SK-N-SH (cell line): Measurements from ENCODE around the gene RAB38. TPM values are rescaled to one million over a fixed set of nuclear protein-coding genes. Genes with fewer than 3 reads are reported as not detected.

ENCODE experiments used
- CTCF ChIA-PET: fragments of 300-600, 350-600 bp; formaldehyde crosslinking; extraction: SDS; loops from one replicate; lab custom pipeline; 2021; lab: Yijun Ruan, JAX
- POLR2A ChIA-PET: fragments of 350-600 bp; sonication (Branson Sonifier 250); formaldehyde crosslinking; extraction: SDS; loops from one replicate; lab custom pipeline; 2020; ENCODE audit warnings: antibody characterized with exemption, inconsistent platforms; lab: Yijun Ruan, JAX
- DNase-seq: peaks from one replicate; pipeline ENCODE4 v3.0.0; 2012
- H2AFZ ChIP-seq: fragments of 200-600 bp; sonication (generic); 2 replicates; pipeline ENCODE4 v1.8.1; 2016; ENCODE audit warnings: antibody characterized with exemption, mild to moderate bottlenecking, low read depth
- H3F3A ChIP-seq: fragments of 200-600 bp; sonication (generic); replicated peaks from 2 replicates; pipeline ENCODE3; 2016; ENCODE audit warnings: antibody characterized with exemption, mild to moderate bottlenecking; ENCODE audit not compliant: insufficient read depth
- H3K27ac ChIP-seq, 2 experiments: fragments of 200-500 bp in 1 of 2; fragments of 200-600 bp in 1 of 2; sonication (Bioruptor generic) in 1 of 2; sonication (generic), shearing (Covaris generic) in 1 of 2; 2 replicates each; pipeline versions ENCODE4 v1.5.1 to v1.6.1; 2014 to 2016; ENCODE audit warnings: low read depth in 2 of 2, inconsistent platforms in 1 of 2, low read length in 1 of 2, mild to moderate bottlenecking in 1 of 2, mixed read lengths in 1 of 2
- H3K27me3 ChIP-seq: fragments of 200-600 bp; sonication (generic), shearing (Covaris generic); 2 replicates; pipeline ENCODE4 v1.6.1; 2016; ENCODE audit warnings: mixed run types; ENCODE audit not compliant: insufficient read depth
- H3K36me3 ChIP-seq, 2 experiments: fragments of 200-500 bp in 1 of 2; fragments of 200-600 bp in 1 of 2; sonication (Bioruptor generic) in 1 of 2; sonication (generic) in 1 of 2; replicated peaks in 1 of 2; 2 replicates each; pipeline versions ENCODE3 to v1.5.1; 2014 to 2016; ENCODE audit warnings: low read length in 1 of 2, mild to moderate bottlenecking in 1 of 2; ENCODE audit not compliant: insufficient read depth in 2 of 2, control insufficient read depth in 1 of 2
- H3K4me1 ChIP-seq, 2 experiments: fragments of 200-500 bp in 1 of 2; fragments of 200-600 bp in 1 of 2; sonication (Bioruptor generic) in 1 of 2; sonication (generic), shearing (Covaris generic) in 1 of 2; 2 replicates each; pipeline versions ENCODE4 v1.5.1 to v1.6.1; 2014 to 2016; ENCODE audit warnings: low read depth in 1 of 2, low read length in 1 of 2, mixed run types in 1 of 2; ENCODE audit not compliant: insufficient read depth in 2 of 2, control insufficient read depth in 1 of 2
- H3K4me2 ChIP-seq: fragments of 200-600 bp; sonication (generic), shearing (Covaris generic); 2 replicates; pipeline ENCODE4 v1.6.1; 2017; ENCODE audit warnings: mixed run types
- H3K4me3 ChIP-seq, 2 experiments: fragments of 200-500 bp in 1 of 2; fragments of 200-600 bp in 1 of 2; sonication (Bioruptor generic) in 1 of 2; sonication (generic), shearing (Covaris generic) in 1 of 2; 2 replicates each; pipeline versions ENCODE4 v1.5.1 to v1.8.1; 2014 to 2016; ENCODE audit warnings: low read depth in 2 of 2, inconsistent platforms in 1 of 2, low read length in 1 of 2, mild to moderate bottlenecking in 1 of 2, mixed read lengths in 1 of 2, moderate library complexity in 1 of 2
- H3K79me2 ChIP-seq: fragments of 200-600 bp; sonication (generic); 2 replicates; pipeline ENCODE4 v1.8.1; 2017; ENCODE audit warnings: mild to moderate bottlenecking; ENCODE audit not compliant: insufficient read depth
- H3K9ac ChIP-seq: fragments of 200-600 bp; sonication (generic); 2 replicates; pipeline ENCODE4 v1.6.1; 2017; ENCODE audit warnings: mixed run types
- H3K9me2 ChIP-seq: fragments of 200-600 bp; sonication (generic); 2 replicates; pipeline ENCODE4 v1.6.1; 2017; ENCODE audit warnings: mixed run types
- H3K9me3 ChIP-seq: fragments of 200-600 bp; sonication (generic); 2 replicates; pipeline ENCODE4 v1.6.1; 2017; ENCODE audit warnings: mixed run types, mild to moderate bottlenecking, moderate library complexity
- H4K20me1 ChIP-seq: fragments of 200-600 bp; sonication (generic); 2 replicates; pipeline ENCODE4 v1.6.1; 2017; ENCODE audit warnings: mild to moderate bottlenecking, mixed run types; ENCODE audit not compliant: insufficient read depth
- ELF1 ChIP-seq: IDR thresholded peaks from 2 replicates; pipeline ENCODE4 v1.4.0; 2012
- EP300 ChIP-seq, 2 experiments: IDR thresholded peaks; 2 replicates each; pipeline versions ENCODE4 v1.4.0 to v1.6.1; 2012; ENCODE audit warnings: borderline replicate concordance in 1 of 2, low read depth in 1 of 2, low read length in 1 of 2
- EZH2phosphoT487 ChIP-seq: fragments of 200-600 bp; sonication (generic); IDR thresholded peaks from 2 replicates; pipeline ENCODE4 v1.6.1; 2017; ENCODE audit warnings: low read depth, mixed run types, mild to moderate bottlenecking, antibody characterized with exemption, moderate library complexity, borderline replicate concordance
- NFIC ChIP-seq: IDR thresholded peaks from 2 replicates; pipeline ENCODE4 v1.4.0; 2012; ENCODE audit warnings: borderline replicate concordance
- NRF1 ChIP-seq: IDR thresholded peaks from 2 replicates; pipeline ENCODE4 v1.6.1; 2012; ENCODE audit warnings: low read depth, mild to moderate bottlenecking, low read length
- RXRA ChIP-seq: IDR thresholded peaks from 2 replicates; pipeline ENCODE4 v1.4.0; 2012; ENCODE audit warnings: low read depth, mild to moderate bottlenecking, borderline replicate concordance
- SIN3A ChIP-seq: IDR thresholded peaks from 2 replicates; pipeline ENCODE4 v1.6.1; 2012; ENCODE audit warnings: low read depth, mild to moderate bottlenecking, low read length, moderate library complexity, borderline replicate concordance
- SMC3 ChIP-seq: IDR thresholded peaks from 2 replicates; pipeline ENCODE4 v1.6.1; 2012; ENCODE audit warnings: low read depth, low read length, improper control_type of control experiment
- TAF1 ChIP-seq: IDR thresholded peaks from 2 replicates; pipeline ENCODE4 v1.6.1; 2012; ENCODE audit warnings: low read depth, mild to moderate bottlenecking, low read length, moderate library complexity, borderline replicate concordance
- TCF12 ChIP-seq: IDR thresholded peaks from 2 replicates; pipeline ENCODE4 v1.4.0; 2012
- YY1 ChIP-seq: IDR thresholded peaks from 2 replicates; pipeline ENCODE4 v1.4.0; 2012; ENCODE audit warnings: low read depth, mild to moderate bottlenecking
- WGBS: methylation state at CpG from one replicate; pipeline ENCODE4 v1.1.6; 2017; ENCODE audit warnings: low lambda C conversion rate; 5-methylcytosine and 5-hydroxymethylcytosine counted together
- polyA plus RNA-seq, 3 experiments: library from polyadenylated mRNA; depleted of rRNA; stranded (reverse); fragments of >200 nt; gene quantifications; 2 replicates each; pipeline ENCODE4 v1.2.3, GENCODE V29; 2012
- TF ChIP-seq, protein P1 (sequence below): fragments of 150-350 bp; IDR thresholded peaks from 2 replicates; pipeline ENCODE4 v1.6.1; 2017; ENCODE audit warnings: antibody characterized with exemption, low read length, low read depth, borderline replicate concordance
- TF ChIP-seq, protein P2 (sequence below): IDR thresholded peaks from 2 replicates; pipeline ENCODE4 v1.4.0; 2012; ENCODE audit warnings: low read depth
- TF ChIP-seq, protein P3 (sequence below): IDR thresholded peaks from 2 replicates; pipeline ENCODE4 v1.6.1; 2012; ENCODE audit warnings: mild to moderate bottlenecking, low read depth, low read length, moderate library complexity
- TF ChIP-seq, protein P4 (sequence below): IDR thresholded peaks from 2 replicates; pipeline ENCODE4 v1.4.0; 2012; ENCODE audit warnings: low read depth, borderline replicate concordance
- TF ChIP-seq, protein P5 (sequence below): IDR thresholded peaks from 2 replicates; pipeline ENCODE4; 2012

RAB38 gene
- polyA plus RNA-seq, 1 of the 3 experiments (the other 2 are of a cell fraction), result 0.66 TPM

DNA sequence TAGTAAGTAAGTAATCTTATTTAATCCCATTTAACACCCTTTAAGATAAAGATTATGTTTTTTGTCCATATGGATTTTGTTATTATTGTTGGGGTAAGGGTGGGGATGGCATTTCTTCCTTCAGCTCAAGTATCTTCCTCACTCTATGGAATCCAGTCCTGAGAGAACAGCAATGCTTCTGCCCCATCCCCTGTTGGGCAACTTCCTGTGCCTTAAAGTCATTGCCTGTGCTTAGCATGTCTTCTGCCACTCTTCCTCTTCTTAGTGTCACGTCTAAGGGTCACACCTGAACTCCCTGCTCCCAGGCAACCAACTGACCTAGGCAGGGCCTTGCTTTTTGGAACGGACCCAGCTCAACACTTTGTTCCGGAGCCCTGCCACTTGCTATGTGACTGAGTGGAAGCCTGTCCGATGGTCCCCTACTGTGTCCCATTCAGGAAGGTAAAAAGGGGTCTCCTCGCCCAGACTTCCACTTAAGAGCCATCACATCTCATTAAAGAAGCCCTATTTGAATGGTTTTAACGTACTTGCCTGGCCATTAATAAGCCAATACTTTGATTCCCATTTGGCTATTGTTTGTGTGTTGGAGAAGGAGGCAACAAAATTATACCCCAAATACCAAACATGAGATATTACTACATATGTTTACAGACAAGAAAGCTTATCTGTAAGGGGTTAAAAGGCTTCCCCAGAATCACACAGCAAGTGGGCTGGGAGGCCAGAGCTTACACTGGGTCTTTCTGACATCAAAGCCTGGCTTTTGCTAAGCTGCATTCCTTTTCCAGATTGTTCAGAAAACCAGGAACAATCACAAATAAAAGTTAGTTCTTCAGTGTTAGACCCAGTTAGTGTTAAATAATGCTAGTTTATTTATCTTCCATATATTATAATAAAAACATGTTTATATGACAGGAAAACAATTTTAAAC, 59.2 kb downstream of the RAB38 start:
- no peaks in the 10 kb centered on the region for H4K20me1 ChIP-seq
- no peaks in the 10 kb centered on the region for H3K27me3 ChIP-seq
- ChIA-PET POLR2A (no interaction called here), CTCF (no interaction called here)
- no peak overlapping the region for H3K27ac ChIP-seq
- no peak overlapping the region for H3K4me2 ChIP-seq
- no peak for DNase-seq
- TF ChIP-seq NFIC (no peak), SIN3A (no peak), ELF1 (no peak), NRF1 (no peak), RXRA (no peak), SMC3 (no peak), TCF12 (no peak), EP300 (IDR thresholded peaks at IDR 0.05; ENCODE audit: borderline replicate concordance in 1 of 2, low read depth in 1 of 2, low read length in 1 of 2) (no peak), YY1 (no peak), EZH2phosphoT487 (no peak), TAF1 (no peak)
- TF ChIP-seq, protein P1, sequence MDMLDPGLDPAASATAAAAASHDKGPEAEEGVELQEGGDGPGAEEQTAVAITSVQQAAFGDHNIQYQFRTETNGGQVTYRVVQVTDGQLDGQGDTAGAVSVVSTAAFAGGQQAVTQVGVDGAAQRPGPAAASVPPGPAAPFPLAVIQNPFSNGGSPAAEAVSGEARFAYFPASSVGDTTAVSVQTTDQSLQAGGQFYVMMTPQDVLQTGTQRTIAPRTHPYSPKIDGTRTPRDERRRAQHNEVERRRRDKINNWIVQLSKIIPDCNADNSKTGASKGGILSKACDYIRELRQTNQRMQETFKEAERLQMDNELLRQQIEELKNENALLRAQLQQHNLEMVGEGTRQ, result no peak
- TF ChIP-seq, protein P2, sequence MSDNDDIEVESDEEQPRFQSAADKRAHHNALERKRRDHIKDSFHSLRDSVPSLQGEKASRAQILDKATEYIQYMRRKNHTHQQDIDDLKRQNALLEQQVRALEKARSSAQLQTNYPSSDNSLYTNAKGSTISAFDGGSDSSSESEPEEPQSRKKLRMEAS, result no peak
- TF ChIP-seq, protein P3, sequence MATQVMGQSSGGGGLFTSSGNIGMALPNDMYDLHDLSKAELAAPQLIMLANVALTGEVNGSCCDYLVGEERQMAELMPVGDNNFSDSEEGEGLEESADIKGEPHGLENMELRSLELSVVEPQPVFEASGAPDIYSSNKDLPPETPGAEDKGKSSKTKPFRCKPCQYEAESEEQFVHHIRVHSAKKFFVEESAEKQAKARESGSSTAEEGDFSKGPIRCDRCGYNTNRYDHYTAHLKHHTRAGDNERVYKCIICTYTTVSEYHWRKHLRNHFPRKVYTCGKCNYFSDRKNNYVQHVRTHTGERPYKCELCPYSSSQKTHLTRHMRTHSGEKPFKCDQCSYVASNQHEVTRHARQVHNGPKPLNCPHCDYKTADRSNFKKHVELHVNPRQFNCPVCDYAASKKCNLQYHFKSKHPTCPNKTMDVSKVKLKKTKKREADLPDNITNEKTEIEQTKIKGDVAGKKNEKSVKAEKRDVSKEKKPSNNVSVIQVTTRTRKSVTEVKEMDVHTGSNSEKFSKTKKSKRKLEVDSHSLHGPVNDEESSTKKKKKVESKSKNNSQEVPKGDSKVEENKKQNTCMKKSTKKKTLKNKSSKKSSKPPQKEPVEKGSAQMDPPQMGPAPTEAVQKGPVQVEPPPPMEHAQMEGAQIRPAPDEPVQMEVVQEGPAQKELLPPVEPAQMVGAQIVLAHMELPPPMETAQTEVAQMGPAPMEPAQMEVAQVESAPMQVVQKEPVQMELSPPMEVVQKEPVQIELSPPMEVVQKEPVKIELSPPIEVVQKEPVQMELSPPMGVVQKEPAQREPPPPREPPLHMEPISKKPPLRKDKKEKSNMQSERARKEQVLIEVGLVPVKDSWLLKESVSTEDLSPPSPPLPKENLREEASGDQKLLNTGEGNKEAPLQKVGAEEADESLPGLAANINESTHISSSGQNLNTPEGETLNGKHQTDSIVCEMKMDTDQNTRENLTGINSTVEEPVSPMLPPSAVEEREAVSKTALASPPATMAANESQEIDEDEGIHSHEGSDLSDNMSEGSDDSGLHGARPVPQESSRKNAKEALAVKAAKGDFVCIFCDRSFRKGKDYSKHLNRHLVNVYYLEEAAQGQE, result no peak
- TF ChIP-seq, protein P4, sequence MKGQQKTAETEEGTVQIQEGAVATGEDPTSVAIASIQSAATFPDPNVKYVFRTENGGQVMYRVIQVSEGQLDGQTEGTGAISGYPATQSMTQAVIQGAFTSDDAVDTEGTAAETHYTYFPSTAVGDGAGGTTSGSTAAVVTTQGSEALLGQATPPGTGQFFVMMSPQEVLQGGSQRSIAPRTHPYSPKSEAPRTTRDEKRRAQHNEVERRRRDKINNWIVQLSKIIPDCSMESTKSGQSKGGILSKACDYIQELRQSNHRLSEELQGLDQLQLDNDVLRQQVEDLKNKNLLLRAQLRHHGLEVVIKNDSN, result no peak
- TF ChIP-seq, protein P5, sequence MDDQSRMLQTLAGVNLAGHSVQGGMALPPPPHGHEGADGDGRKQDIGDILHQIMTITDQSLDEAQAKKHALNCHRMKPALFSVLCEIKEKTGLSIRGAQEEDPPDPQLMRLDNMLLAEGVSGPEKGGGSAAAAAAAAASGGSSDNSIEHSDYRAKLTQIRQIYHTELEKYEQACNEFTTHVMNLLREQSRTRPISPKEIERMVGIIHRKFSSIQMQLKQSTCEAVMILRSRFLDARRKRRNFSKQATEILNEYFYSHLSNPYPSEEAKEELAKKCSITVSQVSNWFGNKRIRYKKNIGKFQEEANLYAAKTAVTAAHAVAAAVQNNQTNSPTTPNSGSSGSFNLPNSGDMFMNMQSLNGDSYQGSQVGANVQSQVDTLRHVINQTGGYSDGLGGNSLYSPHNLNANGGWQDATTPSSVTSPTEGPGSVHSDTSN, result no peak
- no peaks in the 10 kb centered on the region for H3K36me3 ChIP-seq
- no peak overlapping the region for H3K4me3 ChIP-seq
- no peak overlapping the region for H3K9ac ChIP-seq
- no peaks in the 10 kb centered on the region for H3K4me1 ChIP-seq
- H3K9me2 ChIP-seq, result no peaks in the 10 kb centered on the region
- H2AFZ ChIP-seq, result no peak overlapping the region
- 21% methylated on average over 6 of the region's 6 CpGs for WGBS
- no peaks in the 10 kb centered on the region for H3K79me2 ChIP-seq
- H3K9me3 ChIP-seq, result no peaks in the 10 kb centered on the region
- H3F3A ChIP-seq, result no peaks in the 10 kb centered on the region
